Measurements from ENCODE around the gene VPREB3.
A peak's percentile ranks its signal among the peaks of the same experiment; 100 is the strongest.

The VPREB3 gene

DNA sequence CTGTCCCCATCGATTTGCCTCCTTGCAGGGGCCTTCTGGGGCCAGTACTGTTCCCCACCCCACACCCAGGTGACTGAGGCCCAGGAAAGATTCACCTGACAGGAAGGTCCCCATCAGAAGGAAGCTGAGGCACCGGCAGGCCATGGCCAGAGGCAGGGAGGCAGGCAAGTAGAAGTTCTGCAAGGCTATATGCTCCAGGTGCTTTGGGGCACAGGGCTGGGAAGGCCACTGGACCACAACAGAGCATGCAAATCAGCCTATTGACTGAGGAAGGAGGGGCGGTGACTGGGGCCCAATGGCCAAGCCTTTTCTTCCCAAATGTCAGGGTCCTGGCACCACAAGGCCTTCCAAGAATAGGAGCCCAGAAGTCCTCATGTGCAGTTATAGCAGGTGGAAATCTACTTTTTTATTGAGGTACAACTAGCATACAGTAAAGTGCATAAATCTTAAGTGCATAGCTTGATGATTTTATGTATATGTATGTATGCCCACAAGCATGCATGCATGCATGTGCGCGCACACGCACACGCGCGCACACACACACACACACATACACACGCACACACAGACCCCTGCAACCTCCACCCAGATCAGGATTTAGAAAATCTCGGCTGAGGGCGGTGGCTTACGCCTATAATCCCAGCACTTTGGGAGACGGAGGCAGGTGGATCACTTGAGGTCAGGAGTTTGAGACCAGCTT, at the start of gene VPREB3:
VPREB3 (minus strand) TSS at position 206 of the 700 bp plus-strand sequence; CDS start at position 144, 62 bp downstream.
- DNase-seq, result no peak

GRCh38 chr22:23803001-23803819, 49.0 kb upstream of the VPREB3 start:
- DNase-seq, result no peak

- no peak for DNase-seq
Observed at GRCh38 chr22:23801886-23802377, 47.7 kb upstream of the VPREB3 start.

DNA sequence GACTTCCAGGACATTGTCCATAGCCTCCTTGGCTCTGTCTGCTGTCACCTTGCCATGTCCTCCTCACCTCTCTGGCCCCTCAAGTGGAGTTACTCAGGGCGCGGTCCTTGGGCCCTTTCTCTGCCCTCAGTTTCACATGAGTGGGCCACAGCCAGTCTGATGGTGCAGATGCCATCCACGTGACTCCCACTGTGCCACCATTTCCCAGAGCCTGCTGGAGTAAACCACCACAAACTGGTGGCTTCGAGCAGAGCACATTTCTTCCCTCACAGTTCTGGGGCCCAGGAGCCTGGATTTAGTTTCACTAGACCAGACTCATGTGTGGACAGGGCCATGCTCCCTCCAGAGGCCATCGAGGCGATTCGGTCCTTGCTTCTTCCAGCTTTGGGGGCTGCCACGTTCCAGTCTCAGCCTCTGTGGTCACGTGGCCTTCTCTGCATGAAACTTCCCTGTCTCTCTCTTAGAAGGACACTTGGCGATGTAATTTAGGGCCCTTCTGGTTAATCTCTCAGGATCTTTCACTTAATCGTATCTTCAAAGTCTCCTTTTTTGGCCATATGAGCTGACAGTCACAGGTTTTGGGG, 47.1 kb upstream of the VPREB3 start:
- DNase-seq, result no peak

DNA sequence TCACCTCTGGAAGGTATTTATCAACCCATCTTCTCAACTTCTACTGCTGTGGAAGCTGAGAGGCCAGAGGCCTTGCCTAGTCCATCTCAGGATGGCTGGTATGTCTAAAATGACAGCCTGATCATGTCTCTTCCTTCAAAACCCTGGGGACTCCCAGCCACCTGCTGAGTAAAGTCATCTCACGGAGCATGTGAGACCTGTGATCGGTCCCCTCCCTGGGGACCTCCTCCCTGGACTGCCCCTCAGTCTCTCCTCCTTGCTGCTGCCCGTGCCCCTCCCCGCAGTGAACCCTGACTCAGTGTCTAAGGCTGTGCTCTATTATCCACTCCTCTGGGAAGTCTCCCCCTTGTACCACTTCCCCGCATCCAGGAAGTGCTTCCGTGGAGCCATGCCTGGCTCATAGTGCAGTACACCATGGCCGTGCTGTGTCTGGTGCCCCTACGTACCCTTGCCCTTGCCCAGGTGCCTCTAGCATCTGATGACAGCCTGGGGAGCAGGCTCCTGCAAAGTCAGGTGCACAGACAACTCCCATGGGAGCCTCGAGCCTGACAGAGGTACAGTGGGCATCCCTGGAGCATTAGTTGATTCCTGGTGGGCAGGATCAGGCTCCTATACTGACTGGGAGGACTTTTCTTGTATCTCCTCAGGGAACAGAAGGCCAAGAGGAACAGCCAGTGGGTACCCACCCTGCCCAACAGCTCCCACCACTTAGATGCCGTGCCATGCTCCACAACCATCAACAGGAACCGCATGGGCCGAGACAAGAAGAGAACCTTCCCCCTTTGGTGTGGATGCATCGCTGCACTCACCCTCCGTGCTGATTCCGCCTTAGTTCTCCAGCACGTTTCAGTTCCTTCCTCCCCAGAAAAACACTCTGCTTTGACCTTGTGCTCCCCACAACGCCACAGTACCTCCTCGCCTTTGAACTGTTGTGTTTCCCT, 46.3 kb upstream of the VPREB3 start:
- DNase-seq, result no peak

- peak; percentile 83 for DNase-seq
Observed at GRCh38 chr22:23796461-23796860, 42.2 kb upstream of the VPREB3 start.

GRCh38 chr22:23793326-23793725, 39.1 kb upstream of the VPREB3 start:
- no peak for DNase-seq

- no peak for DNase-seq
Observed at GRCh38 chr22:23791738-23792645, 37.8 kb upstream of the VPREB3 start.

DNA sequence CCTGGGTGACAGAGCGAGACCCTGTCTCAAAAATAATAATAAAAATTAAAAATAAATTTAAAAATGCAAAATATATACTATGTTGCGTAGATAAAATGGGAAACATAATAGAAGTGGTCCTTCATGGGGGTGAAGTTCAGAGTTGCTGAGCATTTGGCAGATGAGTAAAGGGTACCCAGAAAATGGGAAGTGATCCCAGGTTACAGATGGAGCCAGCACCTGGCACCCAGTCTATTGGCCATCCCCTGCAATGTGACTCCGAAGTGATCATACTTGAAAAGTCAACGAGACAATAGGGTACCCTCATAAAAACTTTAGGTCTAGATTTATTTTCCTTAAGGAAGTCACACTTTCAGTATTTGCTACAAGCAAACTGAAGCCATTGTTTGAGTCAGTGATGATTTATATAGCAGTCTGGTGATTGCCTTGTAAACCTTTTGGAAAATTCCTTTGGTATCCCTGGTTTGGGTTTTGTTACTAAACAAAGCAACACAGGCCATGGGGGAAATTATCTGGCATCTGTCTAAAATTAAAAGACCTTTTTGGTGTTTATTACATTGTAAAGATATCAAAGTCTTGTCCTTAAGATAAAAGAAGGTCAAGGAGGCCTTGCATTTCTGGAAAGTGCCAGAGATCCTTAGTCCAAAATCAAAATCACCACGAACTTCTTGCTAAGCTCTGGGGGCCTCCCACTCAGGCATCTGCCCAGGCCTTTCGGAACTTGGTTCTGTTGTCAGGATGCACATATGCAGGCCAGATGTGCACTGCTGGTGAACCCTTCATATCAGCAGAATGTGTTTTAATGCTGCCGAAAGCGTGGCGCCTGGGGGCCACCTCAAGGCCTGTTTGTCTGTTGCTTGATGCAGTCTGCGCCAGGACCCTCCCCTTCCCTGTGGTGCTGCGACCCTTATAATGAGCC, 36.9 kb upstream of the VPREB3 start:
- peak; percentile 67 for DNase-seq

DNA sequence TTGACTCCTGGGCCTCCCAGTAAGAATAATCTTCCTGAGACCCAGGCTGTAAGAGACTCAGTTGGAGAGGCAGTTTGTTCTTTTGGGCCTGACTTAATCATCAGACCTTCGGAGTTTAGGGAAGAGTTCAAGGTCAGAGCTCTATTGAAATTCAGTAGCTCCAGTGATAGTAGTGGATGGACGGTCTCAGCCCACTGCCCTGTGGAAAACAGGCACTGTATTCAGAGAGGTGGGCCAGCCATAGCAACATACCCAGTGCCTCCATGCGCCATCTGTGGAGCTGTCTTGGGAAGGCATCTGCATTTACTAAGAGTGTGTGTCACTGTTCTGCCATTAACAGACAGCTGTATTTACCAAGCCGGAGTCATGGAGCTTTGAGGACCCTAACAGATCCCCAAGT, 35.4 kb upstream of the VPREB3 start:
- no peak for DNase-seq

GRCh38 chr22:23789121-23789520, 34.9 kb upstream of the VPREB3 start:
- no peak for DNase-seq

GRCh38 chr22:23787910-23788309, 33.7 kb upstream of the VPREB3 start:
- DNase-seq, result no peak

GRCh38 chr22:23787600-23787896, 33.3 kb upstream of the VPREB3 start:
- no peak for DNase-seq

GRCh38 chr22:23786752-23787599, 32.8 kb upstream of the VPREB3 start, which contains the start of gene SMARCB1:
Gene SMARCB1, plus strand, starts transcription at chr22:23786966. Its CDS starts 204 bp downstream, at chr22:23787170.
- DNase-seq, result peak; percentile 91

DNA sequence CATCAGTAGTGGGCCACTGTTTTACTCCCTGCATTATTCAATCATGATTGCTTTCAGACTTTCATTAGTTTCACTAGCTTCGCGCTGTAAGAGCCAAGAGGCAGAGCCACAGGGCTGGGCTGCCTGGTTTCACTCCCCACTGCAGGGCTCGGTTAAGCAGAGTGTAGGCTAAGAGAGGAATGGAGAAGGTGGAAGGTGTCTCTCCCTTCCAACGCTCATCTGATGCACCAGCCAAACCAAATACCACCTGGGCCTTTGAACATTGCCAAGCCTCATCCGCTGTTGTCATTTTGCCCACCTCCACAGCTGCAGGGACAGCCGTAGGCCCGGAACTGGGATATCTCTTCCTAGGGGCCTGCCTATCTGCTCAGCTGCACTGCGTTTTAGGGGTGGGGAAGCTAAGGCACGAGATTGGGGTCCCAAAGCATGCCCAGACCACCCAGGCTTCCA, 32.1 kb upstream of the VPREB3 start:
- DNase-seq, result no peak

DNA sequence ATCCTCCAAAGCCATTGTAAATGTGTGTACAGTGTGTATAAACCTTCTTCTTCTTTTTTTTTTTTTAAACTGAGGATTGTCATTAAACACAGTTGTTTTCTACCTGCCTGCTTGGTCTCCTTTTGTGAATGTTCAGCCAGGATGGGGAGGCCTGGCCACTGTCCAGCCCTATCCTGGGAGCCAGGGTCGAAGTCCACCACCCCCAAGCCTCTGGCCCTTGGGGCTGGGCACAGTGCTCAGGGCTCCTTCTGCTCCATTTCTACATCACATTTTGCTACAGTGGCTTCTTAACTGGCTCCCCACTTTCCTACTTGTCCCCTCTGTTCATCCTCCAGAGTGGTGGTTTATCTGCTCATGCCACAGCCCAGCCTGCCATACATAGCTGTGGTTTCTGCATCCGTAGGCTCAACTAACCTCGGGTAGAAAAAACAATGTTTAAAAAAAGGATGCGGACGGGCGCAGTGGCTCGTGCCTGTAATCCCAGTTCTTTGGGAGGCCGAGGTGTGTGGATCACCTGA, 30.0 kb upstream of the VPREB3 start:
- no peak for DNase-seq

GRCh38 chr22:23783265-23784150, 29.3 kb upstream of the VPREB3 start:
- no peak for DNase-seq

DNA sequence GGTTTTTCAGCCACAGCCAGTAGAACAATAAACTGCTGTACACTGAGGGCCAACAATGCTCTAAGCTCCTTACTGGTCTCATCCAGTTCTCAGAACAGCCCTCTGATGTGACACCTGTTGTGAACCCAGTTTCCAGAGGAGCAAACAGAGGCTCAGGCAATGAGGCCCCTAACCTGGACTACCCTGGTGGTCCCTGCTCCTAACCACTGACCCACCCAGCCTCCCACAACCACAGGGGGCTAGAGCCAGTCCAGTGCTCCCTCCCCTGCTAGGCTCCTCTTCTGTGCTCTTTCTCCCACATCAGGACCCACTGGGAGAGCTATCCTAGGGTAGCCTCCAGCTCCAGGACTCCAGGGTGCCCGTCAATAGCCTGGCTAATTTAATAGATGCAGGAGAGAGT, 28.5 kb upstream of the VPREB3 start:
- DNase-seq, result no peak

Data from fibroblast of upper back skin (primary cell).